B cell (primary cell): ENCODE data around the gene TRPM7. TPM values are rescaled to one million over a fixed set of nuclear protein-coding genes. Genes with fewer than 3 reads are reported as not detected.

Source experiments
- ATAC-seq: fragments of 200-7000 bp; cut with Tn5 transposase; one replicate; pipeline ENCODE4 v1.10.0; 2021; ENCODE audit warnings: low read depth, mild to moderate bottlenecking, moderate number of reproducible peaks, moderate library complexity
- CTCF ChIA-PET: fragments of 350-600 bp; sonication (Branson Sonifier 250); formaldehyde crosslinking; loops from one replicate; lab custom pipeline; 2021; ENCODE audit warnings: antibody characterized with exemption, inconsistent platforms; lab: Charles Lee
- POLR2A ChIA-PET: fragments of 350-600 bp; sonication (Branson Sonifier 250); formaldehyde crosslinking; loops from one replicate; lab custom pipeline; 2021; ENCODE audit warnings: antibody characterized with exemption; lab: Charles Lee
- DNase-seq: peaks from one replicate; pipeline ENCODE4 v3.0.0; 2013
- H2AFZ ChIP-seq: 2 replicates; pipeline ENCODE4 v1.6.1; 2012; ENCODE audit warnings: mild to moderate bottlenecking, low read depth, low read length; ENCODE audit not compliant: insufficient read depth, poor library complexity, severe bottlenecking
- H3K27ac ChIP-seq, 2 donors: 1 replicate in 1 of 2; 2 replicates in 1 of 2; pipeline ENCODE4 v1.5.1; 2012 to 2013; ENCODE audit warnings: low read length in 2 of 2, mild to moderate bottlenecking in 2 of 2, moderate library complexity in 1 of 2
- H3K27me3 ChIP-seq, 4 experiments: fragments of 200-600 bp in 1 of 4; sonication (generic) in 1 of 4; replicated peaks in 1 of 4; 1 replicate in 2 of 4; 2 replicates in 2 of 4; pipeline versions ENCODE4 v1.6.1 to v1.7.0; 2013 to 2016; ENCODE audit warnings: low read length in 3 of 4, mild to moderate bottlenecking in 2 of 4, mixed read lengths in 1 of 4, moderate library complexity in 1 of 4; ENCODE audit not compliant: insufficient read depth in 4 of 4, control insufficient read depth in 3 of 4; ENCODE audit errors: control extremely low read depth in 1 of 4
- H3K36me3 ChIP-seq, 2 experiments: replicated peaks in 1 of 2; 1 replicate in 1 of 2; 2 replicates in 1 of 2; pipeline versions ENCODE4 v1.6.1 to v1.7.1; 2013; ENCODE audit warnings: low read length in 1 of 2; ENCODE audit not compliant: insufficient read depth in 2 of 2, control insufficient read depth in 1 of 2; ENCODE audit errors: control extremely low read depth in 1 of 2, extremely low read depth in 1 of 2
- H3K4me1 ChIP-seq, 2 donors: fragments of 200-600 bp in 1 of 2; sonication (generic) in 1 of 2; 1 replicate in 1 of 2; 2 replicates in 1 of 2; pipeline versions ENCODE4 v1.5.1 to v1.6.1; 2013 to 2017; ENCODE audit warnings: low read length in 2 of 2; ENCODE audit not compliant: control insufficient read depth in 2 of 2, insufficient read depth in 2 of 2
- H3K4me2 ChIP-seq: replicated peaks from 2 replicates; pipeline ENCODE3; 2012; ENCODE audit warnings: mild to moderate bottlenecking, low read depth, low read length; ENCODE audit not compliant: poor library complexity, severe bottlenecking
- H3K4me3 ChIP-seq, 5 experiments: fragments of 200-600 bp in 1 of 5; sonication (generic) in 1 of 5; 1 replicate in 3 of 5; 2 replicates in 2 of 5; pipeline versions ENCODE4 v1.5.1 to v1.7.0; 2011 to 2016; ENCODE audit warnings: low read length in 4 of 5, mild to moderate bottlenecking in 4 of 5, low read depth in 2 of 5, control low read depth in 1 of 5, moderate library complexity in 1 of 5; ENCODE audit not compliant: insufficient read depth in 1 of 5; ENCODE audit errors: control extremely low read depth in 1 of 5, extremely low read depth in 1 of 5
- H3K79me2 ChIP-seq: fragments of 200-600 bp; sonication (generic); one replicate; pipeline ENCODE4 v1.6.0; 2016; ENCODE audit warnings: low read length; ENCODE audit not compliant: control insufficient read depth, insufficient read depth
- H3K9ac ChIP-seq: fragments of 200-600 bp; sonication (generic); 2 replicates; pipeline ENCODE4 v1.6.1; 2017; ENCODE audit warnings: mild to moderate bottlenecking, low read length, moderate library complexity
- H3K9me3 ChIP-seq, 3 donors: one replicate each; pipeline versions ENCODE4 v1.6.1 to v1.7.1; 2013; ENCODE audit warnings: low read length in 2 of 3; ENCODE audit not compliant: control insufficient read depth in 2 of 3, insufficient read depth in 1 of 3; ENCODE audit errors: control extremely low read depth in 1 of 3
- H4K20me1 ChIP-seq: 2 replicates; pipeline ENCODE4 v1.6.0; 2012; ENCODE audit warnings: mild to moderate bottlenecking, low read length; ENCODE audit not compliant: insufficient read depth, control insufficient read depth, poor library complexity, severe bottlenecking
- H3K27ac Mint-ChIP-seq: one replicate; pipeline ENCODE4 v1.8.0; 2021; ENCODE audit warnings: mixed read lengths
- H3K27me3 Mint-ChIP-seq: one replicate; pipeline ENCODE4 v1.8.0; 2021; ENCODE audit warnings: mixed read lengths
- H3K4me1 Mint-ChIP-seq: one replicate; pipeline ENCODE4 v1.8.0; 2021; ENCODE audit warnings: mixed read lengths
- H3K4me3 Mint-ChIP-seq: one replicate; pipeline ENCODE4 v1.8.0; 2021; ENCODE audit warnings: mixed read lengths
- H3K9me3 Mint-ChIP-seq: one replicate; pipeline ENCODE4 v1.8.0; 2022; ENCODE audit warnings: mixed read lengths; ENCODE audit not compliant: insufficient read depth
- EZH2 ChIP-seq: IDR thresholded peaks from 2 replicates; pipeline ENCODE4 v1.6.1; 2012; ENCODE audit warnings: borderline replicate concordance, low read depth, mild to moderate bottlenecking, moderate library complexity, low read length; ENCODE audit not compliant: insufficient read depth, poor library complexity, severe bottlenecking
- WGBS: methylation state at CpG from one replicate; pipeline ENCODE4 v1.1.5; 2013; ENCODE audit warnings: missing lambda C conversion rate; ENCODE audit not compliant: insufficient coverage; 5-methylcytosine and 5-hydroxymethylcytosine counted together
- intact Hi-C: fragments of 100-400 bp; cut with micrococcal nuclease; formaldehyde crosslinking; loops from one replicate; pipeline ENCODE4 v1.10.0; 2022
- polyA minus RNA-seq: library from RNA; depleted of rRNA, polyadenylated mRNA; stranded (reverse); fragments of >200 nt; gene quantifications from 2 replicates; pipeline ENCODE4 v1.2.3, GENCODE V29; 2012
- polyA plus RNA-seq: library from polyadenylated mRNA; depleted of rRNA; stranded (reverse); fragments of >200 nt; gene quantifications from 2 replicates; pipeline ENCODE4 v1.2.3, GENCODE V29; 2012
- total RNA-seq, 2 donors: library from RNA; stranded (reverse); fragments of 120-200 nt in 1 of 2; gene quantifications; 1 replicate in 1 of 2; 2 replicates in 1 of 2; pipeline versions ENCODE4 v1.2.3 to v1.2.4, GENCODE V29; 2013 to 2022
- TF ChIP-seq, protein P1 (sequence below): fragments of 200-600 bp; IDR thresholded peaks from one replicate; pipeline ENCODE4 v1.8.0; 2022; ENCODE audit warnings: antibody characterized with exemption, mild to moderate bottlenecking

Gene TRPM7, protein sequence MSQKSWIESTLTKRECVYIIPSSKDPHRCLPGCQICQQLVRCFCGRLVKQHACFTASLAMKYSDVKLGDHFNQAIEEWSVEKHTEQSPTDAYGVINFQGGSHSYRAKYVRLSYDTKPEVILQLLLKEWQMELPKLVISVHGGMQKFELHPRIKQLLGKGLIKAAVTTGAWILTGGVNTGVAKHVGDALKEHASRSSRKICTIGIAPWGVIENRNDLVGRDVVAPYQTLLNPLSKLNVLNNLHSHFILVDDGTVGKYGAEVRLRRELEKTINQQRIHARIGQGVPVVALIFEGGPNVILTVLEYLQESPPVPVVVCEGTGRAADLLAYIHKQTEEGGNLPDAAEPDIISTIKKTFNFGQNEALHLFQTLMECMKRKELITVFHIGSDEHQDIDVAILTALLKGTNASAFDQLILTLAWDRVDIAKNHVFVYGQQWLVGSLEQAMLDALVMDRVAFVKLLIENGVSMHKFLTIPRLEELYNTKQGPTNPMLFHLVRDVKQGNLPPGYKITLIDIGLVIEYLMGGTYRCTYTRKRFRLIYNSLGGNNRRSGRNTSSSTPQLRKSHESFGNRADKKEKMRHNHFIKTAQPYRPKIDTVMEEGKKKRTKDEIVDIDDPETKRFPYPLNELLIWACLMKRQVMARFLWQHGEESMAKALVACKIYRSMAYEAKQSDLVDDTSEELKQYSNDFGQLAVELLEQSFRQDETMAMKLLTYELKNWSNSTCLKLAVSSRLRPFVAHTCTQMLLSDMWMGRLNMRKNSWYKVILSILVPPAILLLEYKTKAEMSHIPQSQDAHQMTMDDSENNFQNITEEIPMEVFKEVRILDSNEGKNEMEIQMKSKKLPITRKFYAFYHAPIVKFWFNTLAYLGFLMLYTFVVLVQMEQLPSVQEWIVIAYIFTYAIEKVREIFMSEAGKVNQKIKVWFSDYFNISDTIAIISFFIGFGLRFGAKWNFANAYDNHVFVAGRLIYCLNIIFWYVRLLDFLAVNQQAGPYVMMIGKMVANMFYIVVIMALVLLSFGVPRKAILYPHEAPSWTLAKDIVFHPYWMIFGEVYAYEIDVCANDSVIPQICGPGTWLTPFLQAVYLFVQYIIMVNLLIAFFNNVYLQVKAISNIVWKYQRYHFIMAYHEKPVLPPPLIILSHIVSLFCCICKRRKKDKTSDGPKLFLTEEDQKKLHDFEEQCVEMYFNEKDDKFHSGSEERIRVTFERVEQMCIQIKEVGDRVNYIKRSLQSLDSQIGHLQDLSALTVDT (N-terminal part only)
- total RNA-seq, result 77.2 and 86.4 TPM in 2 replicates
- total RNA-seq (2013), result 61.6 TPM
- 12.5 and 25.5 TPM in 2 replicates for polyA plus RNA-seq
- 18.1 and 28.5 TPM in 2 replicates for polyA minus RNA-seq

DNA sequence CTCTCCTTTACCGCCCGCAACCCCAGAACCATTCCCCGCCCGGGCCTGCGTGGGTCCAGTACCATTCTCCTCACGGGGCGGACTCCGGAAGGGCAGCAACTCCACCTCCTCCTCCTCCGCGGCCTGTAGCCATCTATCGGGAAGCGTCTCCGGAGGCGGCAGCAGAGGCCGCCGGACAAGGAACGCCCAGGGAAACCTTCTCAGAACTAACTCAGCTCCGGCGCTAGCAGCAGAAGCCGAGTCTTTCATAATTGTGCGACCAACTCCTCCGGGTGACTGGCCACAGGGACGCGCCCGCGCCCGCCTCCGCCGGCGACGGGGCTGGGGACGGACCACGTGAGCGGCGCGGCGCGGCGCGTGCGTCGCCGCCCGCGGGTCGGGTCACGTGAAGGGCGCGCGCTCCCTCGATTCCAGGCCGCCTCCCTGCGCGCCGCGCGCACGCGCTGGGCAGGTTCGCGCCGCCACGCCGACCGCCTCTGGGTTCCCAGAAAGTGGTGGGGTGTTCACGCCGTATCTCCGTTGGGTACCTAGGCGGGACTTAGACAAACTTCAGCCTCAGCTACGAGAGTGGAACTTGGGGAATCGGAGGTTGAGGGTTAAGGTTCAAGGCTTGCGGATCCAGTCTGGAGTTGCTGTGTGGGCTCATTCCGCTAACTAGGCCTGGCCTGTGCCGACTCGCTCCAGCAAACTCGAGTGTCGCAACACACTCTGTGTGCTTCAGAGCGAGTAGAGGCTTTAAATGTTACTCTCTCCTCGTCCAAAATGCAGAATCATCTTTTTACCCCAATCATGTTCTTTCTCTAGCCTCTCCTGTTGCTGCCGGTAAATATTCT lies at the start of gene TRPM7:
TSS of gene TRPM7 (minus strand) at position 329 of the 833 bp plus-strand sequence. CDS start at position 65, 264 bp downstream.
- intact Hi-C loops, result loop anchor here (1.0 to 10.0 kb wide), 7 partner anchors 11 to 1872 kb away; partner anchors contain the start of genes CEP152, GABPB1, SECISBP2L and SPPL2A
- peak within 1 kb of the TSS; percentile 99 for H3K27ac Mint-ChIP-seq
- ChIA-PET POLR2A (interaction anchor here (0.6 to 1.3 kb wide), 2 partner anchors 189 to 211 kb away, joined by 3 to 5 read pairs; no protein-coding TSS in a partner anchor), CTCF (interaction anchor here (2.1 to 3.1 kb wide), 2 partner anchors 10 to 190 kb away, joined by 8 to 16 read pairs; no protein-coding TSS in a partner anchor)
- peaks cover 46% of the 10 kb centered on the region for H3K4me1 Mint-ChIP-seq
- peak; percentile 81 for ATAC-seq
- peak within 1 kb of the TSS; percentile 74 to 100 (median 96) for H3K4me3 ChIP-seq
- peak within 1 kb of the TSS; percentile 98 to 100 for H3K27ac ChIP-seq
- H3K4me2 ChIP-seq, result peak within 1 kb of the TSS; percentile 89
- H3K9me3 ChIP-seq, result no peaks in the 10 kb centered on the region
- peaks cover 19 to 24% of the 10 kb centered on the region in 2 donors for H3K4me1 ChIP-seq
- H3K9ac ChIP-seq, result peak within 1 kb of the TSS; percentile 100
- no peak for TF ChIP-seq EZH2
- TF ChIP-seq, protein P1, sequence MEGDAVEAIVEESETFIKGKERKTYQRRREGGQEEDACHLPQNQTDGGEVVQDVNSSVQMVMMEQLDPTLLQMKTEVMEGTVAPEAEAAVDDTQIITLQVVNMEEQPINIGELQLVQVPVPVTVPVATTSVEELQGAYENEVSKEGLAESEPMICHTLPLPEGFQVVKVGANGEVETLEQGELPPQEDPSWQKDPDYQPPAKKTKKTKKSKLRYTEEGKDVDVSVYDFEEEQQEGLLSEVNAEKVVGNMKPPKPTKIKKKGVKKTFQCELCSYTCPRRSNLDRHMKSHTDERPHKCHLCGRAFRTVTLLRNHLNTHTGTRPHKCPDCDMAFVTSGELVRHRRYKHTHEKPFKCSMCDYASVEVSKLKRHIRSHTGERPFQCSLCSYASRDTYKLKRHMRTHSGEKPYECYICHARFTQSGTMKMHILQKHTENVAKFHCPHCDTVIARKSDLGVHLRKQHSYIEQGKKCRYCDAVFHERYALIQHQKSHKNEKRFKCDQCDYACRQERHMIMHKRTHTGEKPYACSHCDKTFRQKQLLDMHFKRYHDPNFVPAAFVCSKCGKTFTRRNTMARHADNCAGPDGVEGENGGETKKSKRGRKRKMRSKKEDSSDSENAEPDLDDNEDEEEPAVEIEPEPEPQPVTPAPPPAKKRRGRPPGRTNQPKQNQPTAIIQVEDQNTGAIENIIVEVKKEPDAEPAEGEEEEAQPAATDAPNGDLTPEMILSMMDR, result no peak
- peak; percentile 97 for DNase-seq
- WGBS, result under 1% methylated on average over 79 of the region's 80 CpGs
- H3K9me3 Mint-ChIP-seq, result no peaks in the 10 kb centered on the region
- H3K27me3 Mint-ChIP-seq, result no peaks in the 10 kb centered on the region
- peaks cover 57% of the 10 kb centered on the region for H3K79me2 ChIP-seq
- H4K20me1 ChIP-seq, result peaks cover 26% of the 10 kb centered on the region
- peaks cover 2 to 6% of the 10 kb centered on the region in 2 experiments for H3K36me3 ChIP-seq
- no peaks in the 10 kb centered on the region for H3K27me3 ChIP-seq
- peak within 1 kb of the TSS; percentile 97 for H2AFZ ChIP-seq
- H3K4me3 Mint-ChIP-seq, result peak within 1 kb of the TSS; percentile 100
